ENCODE results near the gene GMDS.

The GMDS gene
- total RNA-seq, result 11.9 to 15.3 (median 12.4) reads per million in 3 donors

DNA sequence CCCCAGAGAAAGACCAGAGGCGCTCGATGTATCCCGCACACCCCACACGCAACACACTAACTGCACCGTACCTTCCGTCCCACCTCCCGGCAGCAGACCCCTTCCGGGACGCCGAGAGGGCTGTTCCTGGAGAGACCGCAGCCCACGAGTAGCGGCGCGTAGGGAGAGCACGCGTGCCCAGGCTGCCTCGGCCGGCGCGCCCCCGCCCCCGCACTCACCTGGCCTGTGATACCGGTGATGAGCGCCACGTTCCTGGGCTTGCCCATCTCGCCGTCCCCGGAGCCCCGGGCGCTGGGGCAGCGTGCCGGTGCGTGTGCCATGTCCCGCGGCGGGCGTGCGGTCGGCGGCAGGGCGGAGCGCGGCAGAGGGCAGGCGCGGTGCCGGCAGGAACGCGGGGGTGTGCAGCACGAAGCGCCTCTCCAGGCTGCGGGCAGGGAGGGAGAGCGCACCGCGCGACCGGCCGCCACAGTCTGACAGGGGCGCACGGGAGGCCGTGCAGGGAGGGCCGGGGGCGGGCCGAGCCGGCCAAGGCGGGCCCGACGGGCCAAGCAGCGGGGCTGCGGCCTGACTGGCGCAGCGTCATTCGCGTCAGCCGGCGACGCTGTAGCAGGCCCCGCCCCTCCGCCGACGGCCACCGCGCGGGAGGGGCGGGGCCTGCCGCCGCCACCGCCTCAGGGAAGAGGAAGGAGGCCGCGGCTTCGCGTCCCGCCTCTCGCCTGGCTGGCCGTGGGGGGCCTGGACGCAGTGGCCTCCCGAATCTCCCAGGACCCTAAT is at the start of gene GMDS:
Gene GMDS (minus strand): TSS at position 503 of the 774 bp plus-strand sequence.
- H3K4me3 ChIP-seq (ENCODE audit: insufficient read depth, low read depth, low read length, poor library complexity, severe bottlenecking), result peak within 1 kb of the TSS; percentile 68
- H3K4me1 ChIP-seq (ENCODE audit: control insufficient read depth, insufficient read depth, low read length, poor library complexity, severe bottlenecking), result peaks cover 18% of the 10 kb centered on the region
- no peaks in the 10 kb centered on the region for H3K27me3 ChIP-seq (replicated peaks; ENCODE audit: control insufficient read depth, insufficient read depth, low read length, poor library complexity, severe bottlenecking)
- H3K9me3 ChIP-seq (ENCODE audit: control insufficient read depth, low read length), result no peaks in the 10 kb centered on the region
- peak within 1 kb of the TSS; percentile 85 for H3K27ac ChIP-seq (ENCODE audit: insufficient read depth, low read length, poor library complexity, severe bottlenecking)
- DNase-seq, result peak; percentile 69 to 77 (median 76)
- no peaks in the 10 kb centered on the region for H3K36me3 ChIP-seq (ENCODE audit: control insufficient read depth, insufficient read depth, low read length)

- no peaks in the 10 kb centered on the region for H3K27me3 ChIP-seq (replicated peaks; ENCODE audit: control insufficient read depth, insufficient read depth, low read length, poor library complexity, severe bottlenecking)
- no peaks in the 10 kb centered on the region for H3K36me3 ChIP-seq (ENCODE audit: control insufficient read depth, insufficient read depth, low read length)
- no peak overlapping the region for H3K27ac ChIP-seq (ENCODE audit: insufficient read depth, low read length, poor library complexity, severe bottlenecking)
- H3K4me3 ChIP-seq (ENCODE audit: insufficient read depth, low read depth, low read length, poor library complexity, severe bottlenecking), result no peak overlapping the region
- no peaks in the 10 kb centered on the region for H3K4me1 ChIP-seq (ENCODE audit: control insufficient read depth, insufficient read depth, low read length, poor library complexity, severe bottlenecking)
- H3K9me3 ChIP-seq (ENCODE audit: control insufficient read depth, low read length), result peaks cover 3% of the 10 kb centered on the region
- DNase-seq, result no peak
Measured at GRCh38 chr6:2285510-2285909, 40.1 kb upstream of the GMDS start.

- no peak overlapping the region for H3K4me3 ChIP-seq (ENCODE audit: insufficient read depth, low read depth, low read length, poor library complexity, severe bottlenecking)
- no peak for DNase-seq
- peaks cover 14% of the 10 kb centered on the region for H3K36me3 ChIP-seq (ENCODE audit: control insufficient read depth, insufficient read depth, low read length)
- H3K9me3 ChIP-seq (ENCODE audit: control insufficient read depth, low read length), result no peaks in the 10 kb centered on the region
- H3K27me3 ChIP-seq (replicated peaks; ENCODE audit: control insufficient read depth, insufficient read depth, low read length, poor library complexity, severe bottlenecking), result no peaks in the 10 kb centered on the region
- H3K27ac ChIP-seq (ENCODE audit: insufficient read depth, low read length, poor library complexity, severe bottlenecking), result no peak overlapping the region
- no peaks in the 10 kb centered on the region for H3K4me1 ChIP-seq (ENCODE audit: control insufficient read depth, insufficient read depth, low read length, poor library complexity, severe bottlenecking)
Measured at GRCh38 chr6:2275892-2276242, 30.5 kb upstream of the GMDS start.

DNA sequence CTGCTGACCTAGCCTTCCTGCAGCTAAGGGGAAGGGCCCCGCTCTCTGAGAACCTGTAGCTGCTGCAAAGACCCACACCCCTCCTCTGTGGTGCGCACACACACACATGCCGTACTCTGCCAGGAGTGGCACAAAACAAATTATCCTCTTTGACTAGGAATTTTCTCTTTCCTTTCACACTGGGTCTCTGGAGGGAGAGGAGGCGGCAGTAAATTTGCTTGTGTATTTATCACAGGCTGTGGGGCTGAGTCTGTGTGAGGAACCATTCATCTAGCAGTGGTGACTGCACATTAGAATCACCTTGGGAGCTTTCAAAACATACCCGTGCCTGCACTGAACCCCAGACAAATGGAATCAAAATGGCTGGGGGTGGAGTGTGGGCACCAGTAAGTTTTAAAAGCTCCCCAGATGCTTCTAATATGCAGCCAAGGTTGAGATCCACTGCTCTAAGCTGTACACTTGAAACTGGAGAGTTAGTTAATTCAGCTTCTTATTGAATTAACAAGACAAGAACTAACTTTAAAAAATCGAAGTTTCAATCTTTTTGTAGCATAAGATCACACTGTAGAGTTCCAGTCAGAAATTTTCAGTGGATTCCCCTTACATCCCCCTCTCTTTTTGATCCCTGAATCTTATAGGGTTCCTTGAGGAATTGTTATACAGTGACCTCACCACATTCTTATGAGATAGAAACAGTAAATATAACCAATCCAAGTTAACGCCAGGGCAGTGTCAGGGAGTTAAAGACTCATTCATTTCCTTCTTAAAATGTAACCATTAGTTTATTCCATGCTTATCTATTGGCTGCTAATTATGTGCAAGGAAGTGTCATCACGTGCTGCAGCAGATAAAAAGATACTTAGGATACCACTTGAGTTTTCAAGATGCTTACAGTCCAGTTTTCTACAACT is 29.8 kb upstream of the GMDS start:
- DNase-seq, result no peak
- H3K36me3 ChIP-seq (ENCODE audit: control insufficient read depth, insufficient read depth, low read length), result peaks cover 16% of the 10 kb centered on the region
- no peak overlapping the region for H3K27ac ChIP-seq (ENCODE audit: insufficient read depth, low read length, poor library complexity, severe bottlenecking)
- no peaks in the 10 kb centered on the region for H3K4me1 ChIP-seq (ENCODE audit: control insufficient read depth, insufficient read depth, low read length, poor library complexity, severe bottlenecking)
- no peak overlapping the region for H3K4me3 ChIP-seq (ENCODE audit: insufficient read depth, low read depth, low read length, poor library complexity, severe bottlenecking)
- no peaks in the 10 kb centered on the region for H3K27me3 ChIP-seq (replicated peaks; ENCODE audit: control insufficient read depth, insufficient read depth, low read length, poor library complexity, severe bottlenecking)
- no peaks in the 10 kb centered on the region for H3K9me3 ChIP-seq (ENCODE audit: control insufficient read depth, low read length)

DNA sequence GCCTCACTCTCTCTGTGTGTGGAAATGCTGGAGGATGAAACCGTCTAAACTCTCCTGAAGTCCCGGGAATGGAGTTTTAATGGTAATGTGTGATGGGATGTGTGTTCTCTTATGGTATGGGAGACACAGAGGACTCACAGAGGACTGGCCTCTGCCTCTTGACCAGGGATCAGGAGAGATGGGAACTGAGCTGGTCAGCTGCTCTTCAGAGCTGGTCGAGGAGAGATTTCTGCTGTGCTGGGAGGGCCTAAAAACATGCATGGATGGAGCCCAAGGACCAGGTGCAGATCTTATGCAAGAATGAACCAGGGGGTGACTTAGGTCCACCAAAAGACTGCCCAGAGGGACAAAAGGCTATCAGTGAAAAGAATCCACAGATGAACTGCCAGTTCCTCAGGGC is 27.3 kb upstream of the GMDS start:
- Histone ChIP-seq H3K36me3 (ENCODE audit: control insufficient read depth, insufficient read depth, low read length) (peaks cover 16% of the 10 kb centered on the region), H3K27me3 (replicated peaks; ENCODE audit: control insufficient read depth, insufficient read depth, low read length, poor library complexity, severe bottlenecking) (no peaks in the 10 kb centered on the region), H3K4me3 (ENCODE audit: insufficient read depth, low read depth, low read length, poor library complexity, severe bottlenecking) (no peak overlapping the region), H3K4me1 (ENCODE audit: control insufficient read depth, insufficient read depth, low read length, poor library complexity, severe bottlenecking) (no peaks in the 10 kb centered on the region), H3K9me3 (ENCODE audit: control insufficient read depth, low read length) (no peaks in the 10 kb centered on the region), H3K27ac (ENCODE audit: insufficient read depth, low read length, poor library complexity, severe bottlenecking) (no peak overlapping the region)
- no peak for DNase-seq

DNA sequence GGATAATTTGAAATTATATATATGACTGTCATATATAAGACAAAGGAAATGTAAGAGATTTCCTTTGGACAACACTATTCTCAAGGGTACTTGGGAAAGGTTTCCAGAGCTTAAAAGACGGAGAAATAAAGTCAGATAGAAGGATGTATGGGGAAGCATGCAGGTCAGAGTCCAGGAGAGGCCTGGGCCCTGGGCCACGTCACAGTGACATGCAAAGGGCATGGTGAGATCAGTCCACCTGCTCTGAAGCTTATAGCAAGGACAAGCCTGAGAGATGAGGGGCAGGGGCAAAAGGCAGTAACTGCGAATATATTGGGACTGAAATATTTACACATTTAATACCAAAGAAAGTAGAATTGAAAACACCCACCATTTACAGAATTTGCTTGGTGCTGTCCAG is 24.6 kb upstream of the GMDS start:
- Histone ChIP-seq H3K27me3 (replicated peaks; ENCODE audit: control insufficient read depth, insufficient read depth, low read length, poor library complexity, severe bottlenecking) (no peaks in the 10 kb centered on the region), H3K4me1 (ENCODE audit: control insufficient read depth, insufficient read depth, low read length, poor library complexity, severe bottlenecking) (no peaks in the 10 kb centered on the region), H3K36me3 (ENCODE audit: control insufficient read depth, insufficient read depth, low read length) (peaks cover 16% of the 10 kb centered on the region), H3K4me3 (ENCODE audit: insufficient read depth, low read depth, low read length, poor library complexity, severe bottlenecking) (no peak overlapping the region), H3K9me3 (ENCODE audit: control insufficient read depth, low read length) (no peaks in the 10 kb centered on the region), H3K27ac (ENCODE audit: insufficient read depth, low read length, poor library complexity, severe bottlenecking) (no peak overlapping the region)
- no peak for DNase-seq

- Histone ChIP-seq H3K36me3 (ENCODE audit: control insufficient read depth, insufficient read depth, low read length) (peaks cover 3% of the 10 kb centered on the region), H3K27me3 (replicated peaks; ENCODE audit: control insufficient read depth, insufficient read depth, low read length, poor library complexity, severe bottlenecking) (no peaks in the 10 kb centered on the region), H3K27ac (ENCODE audit: insufficient read depth, low read length, poor library complexity, severe bottlenecking) (no peak overlapping the region), H3K4me3 (ENCODE audit: insufficient read depth, low read depth, low read length, poor library complexity, severe bottlenecking) (no peak overlapping the region), H3K9me3 (ENCODE audit: control insufficient read depth, low read length) (no peaks in the 10 kb centered on the region), H3K4me1 (ENCODE audit: control insufficient read depth, insufficient read depth, low read length, poor library complexity, severe bottlenecking) (no peaks in the 10 kb centered on the region)
- no peak for DNase-seq
Measured at GRCh38 chr6:2266841-2267240, 21.4 kb upstream of the GMDS start.

DNA sequence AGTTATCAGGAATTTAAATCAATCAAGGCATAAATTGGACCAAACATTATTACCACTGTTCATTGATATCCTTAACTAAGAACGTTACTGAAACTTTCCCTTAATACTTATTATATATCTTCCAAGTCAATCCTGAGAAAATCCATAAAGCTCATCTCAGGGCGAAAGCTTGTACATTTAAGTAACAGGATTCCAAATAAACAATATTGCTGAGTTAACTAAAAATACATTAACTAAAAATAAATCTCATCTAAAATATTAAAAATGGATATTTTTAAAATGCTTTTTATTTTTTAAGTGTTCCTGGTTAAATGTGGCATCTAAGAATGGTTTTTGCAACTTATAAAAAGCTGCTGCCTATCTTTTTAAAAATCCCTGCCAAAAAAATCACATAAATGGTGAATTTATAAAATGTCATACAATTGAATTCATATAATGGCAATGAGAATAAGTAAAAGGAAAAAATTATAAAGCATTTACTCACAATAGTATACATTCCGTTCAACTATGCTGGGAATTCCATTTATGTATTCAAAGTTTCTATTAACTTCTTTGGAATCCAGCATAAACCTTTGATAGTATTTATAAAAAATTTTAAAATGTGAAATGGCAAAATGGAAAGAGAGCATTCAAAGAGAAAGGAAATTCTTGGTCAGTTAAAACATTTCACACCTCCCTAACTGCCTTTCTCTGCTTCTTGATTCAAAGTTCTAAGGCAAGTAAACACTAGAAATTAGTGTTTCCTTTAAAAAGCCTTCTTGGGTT is 20.8 kb upstream of the GMDS start:
- H3K4me3 ChIP-seq (ENCODE audit: insufficient read depth, low read depth, low read length, poor library complexity, severe bottlenecking), result no peak overlapping the region

DNA sequence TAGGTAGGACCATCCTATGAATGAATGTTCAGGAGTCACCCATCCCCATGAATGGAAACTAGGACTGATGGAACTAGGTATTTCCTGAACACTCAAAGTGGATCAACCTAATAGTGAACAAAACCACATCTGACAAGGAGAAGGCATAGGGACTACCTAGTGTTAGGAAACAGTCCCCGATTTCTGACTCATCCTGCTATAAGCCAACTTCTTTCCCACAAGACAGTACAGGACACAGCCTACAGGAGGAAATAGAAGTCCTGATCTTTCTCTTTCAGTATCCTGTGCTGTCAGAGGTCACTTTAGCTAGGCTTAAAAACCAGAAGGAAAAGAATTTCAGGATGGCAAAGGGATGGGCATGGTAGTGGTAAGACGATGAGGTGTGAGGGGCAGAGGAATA is 19.5 kb upstream of the GMDS start:
- Histone ChIP-seq H3K27me3 (replicated peaks; ENCODE audit: control insufficient read depth, insufficient read depth, low read length, poor library complexity, severe bottlenecking) (no peaks in the 10 kb centered on the region), H3K36me3 (ENCODE audit: control insufficient read depth, insufficient read depth, low read length) (no peaks in the 10 kb centered on the region), H3K4me1 (ENCODE audit: control insufficient read depth, insufficient read depth, low read length, poor library complexity, severe bottlenecking) (no peaks in the 10 kb centered on the region), H3K27ac (ENCODE audit: insufficient read depth, low read length, poor library complexity, severe bottlenecking) (no peak overlapping the region), H3K9me3 (ENCODE audit: control insufficient read depth, low read length) (no peaks in the 10 kb centered on the region), H3K4me3 (ENCODE audit: insufficient read depth, low read depth, low read length, poor library complexity, severe bottlenecking) (no peak overlapping the region)
- no peak for DNase-seq

More for the DNA sequence above, 20.8 kb upstream of the GMDS start:
- H3K36me3 ChIP-seq (ENCODE audit: control insufficient read depth, insufficient read depth, low read length), result peaks cover 3% of the 10 kb centered on the region
- H3K9me3 ChIP-seq (ENCODE audit: control insufficient read depth, low read length), result no peaks in the 10 kb centered on the region
- H3K27ac ChIP-seq (ENCODE audit: insufficient read depth, low read length, poor library complexity, severe bottlenecking), result no peak overlapping the region
- no peak for DNase-seq
- no peaks in the 10 kb centered on the region for H3K4me1 ChIP-seq (ENCODE audit: control insufficient read depth, insufficient read depth, low read length, poor library complexity, severe bottlenecking)
- H3K27me3 ChIP-seq (replicated peaks; ENCODE audit: control insufficient read depth, insufficient read depth, low read length, poor library complexity, severe bottlenecking), result no peaks in the 10 kb centered on the region
